ENCODE measurements around the gene ETFA.

DNA sequence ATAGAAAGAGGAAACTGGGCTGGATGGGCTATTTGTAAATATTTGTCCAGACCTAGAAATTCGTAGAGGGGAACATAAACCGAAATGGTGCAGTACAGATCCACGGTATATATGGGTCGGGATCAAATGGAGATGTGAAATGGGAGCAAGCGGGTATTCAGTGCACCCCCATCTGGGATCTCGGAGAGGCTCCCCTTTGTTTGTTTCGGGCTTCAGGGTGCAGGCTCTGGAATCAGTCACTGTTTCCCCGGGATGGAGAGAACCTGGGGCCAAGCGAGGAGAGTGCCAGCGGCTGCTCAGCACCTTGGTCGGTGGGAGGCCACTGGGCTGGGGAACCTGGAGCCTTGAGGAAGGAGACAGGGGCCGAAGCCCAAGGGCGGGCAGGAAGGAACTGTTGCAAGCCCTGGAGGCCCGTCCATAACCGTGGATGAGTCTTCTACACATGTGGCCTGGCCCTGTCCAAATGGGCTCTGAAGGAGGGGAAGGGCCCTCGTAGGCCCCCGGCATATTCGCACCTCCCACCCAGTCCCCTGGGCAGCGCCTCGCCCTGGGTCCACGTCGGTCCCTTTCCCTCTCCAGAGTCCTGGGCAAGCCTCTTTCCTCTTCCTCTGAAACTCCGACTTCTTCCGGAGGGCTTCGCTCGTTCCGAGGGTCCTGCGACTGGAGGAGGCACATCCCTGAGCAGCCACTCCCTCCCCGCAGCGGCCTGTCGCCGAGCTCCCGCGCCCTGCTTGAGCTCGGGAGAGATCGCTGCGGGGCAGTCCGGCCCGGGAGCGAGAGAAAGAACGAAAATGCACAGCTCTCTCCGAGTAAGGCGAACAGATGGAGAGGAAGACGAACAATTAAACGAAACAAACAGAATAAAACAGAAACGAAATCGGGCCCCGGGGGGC, 28.3 kb upstream of the ETFA start:
- TF ChIP-seq, protein P1, sequence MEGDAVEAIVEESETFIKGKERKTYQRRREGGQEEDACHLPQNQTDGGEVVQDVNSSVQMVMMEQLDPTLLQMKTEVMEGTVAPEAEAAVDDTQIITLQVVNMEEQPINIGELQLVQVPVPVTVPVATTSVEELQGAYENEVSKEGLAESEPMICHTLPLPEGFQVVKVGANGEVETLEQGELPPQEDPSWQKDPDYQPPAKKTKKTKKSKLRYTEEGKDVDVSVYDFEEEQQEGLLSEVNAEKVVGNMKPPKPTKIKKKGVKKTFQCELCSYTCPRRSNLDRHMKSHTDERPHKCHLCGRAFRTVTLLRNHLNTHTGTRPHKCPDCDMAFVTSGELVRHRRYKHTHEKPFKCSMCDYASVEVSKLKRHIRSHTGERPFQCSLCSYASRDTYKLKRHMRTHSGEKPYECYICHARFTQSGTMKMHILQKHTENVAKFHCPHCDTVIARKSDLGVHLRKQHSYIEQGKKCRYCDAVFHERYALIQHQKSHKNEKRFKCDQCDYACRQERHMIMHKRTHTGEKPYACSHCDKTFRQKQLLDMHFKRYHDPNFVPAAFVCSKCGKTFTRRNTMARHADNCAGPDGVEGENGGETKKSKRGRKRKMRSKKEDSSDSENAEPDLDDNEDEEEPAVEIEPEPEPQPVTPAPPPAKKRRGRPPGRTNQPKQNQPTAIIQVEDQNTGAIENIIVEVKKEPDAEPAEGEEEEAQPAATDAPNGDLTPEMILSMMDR (IDR thresholded peaks at IDR 0.05), result no peak
- TF ChIP-seq POLR2A (IDR thresholded peaks at IDR 0.05), result no peak
- no peak for TF ChIP-seq POLR2AphosphoS5 (IDR thresholded peaks at IDR 0.05)

Measured in sigmoid colon (tissue), 4 donors.